GM21390 (cell line): ENCODE measurements around the gene APIP.

Source experiments
- ATAC-seq: cut with Tn5 transposase; IDR thresholded peaks from one replicate; pipeline ENCODE4 v1.9.1; 2021; ENCODE audit not compliant: unreplicated experiment

The APIP gene, protein sequence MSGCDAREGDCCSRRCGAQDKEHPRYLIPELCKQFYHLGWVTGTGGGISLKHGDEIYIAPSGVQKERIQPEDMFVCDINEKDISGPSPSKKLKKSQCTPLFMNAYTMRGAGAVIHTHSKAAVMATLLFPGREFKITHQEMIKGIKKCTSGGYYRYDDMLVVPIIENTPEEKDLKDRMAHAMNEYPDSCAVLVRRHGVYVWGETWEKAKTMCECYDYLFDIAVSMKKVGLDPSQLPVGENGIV

DNA sequence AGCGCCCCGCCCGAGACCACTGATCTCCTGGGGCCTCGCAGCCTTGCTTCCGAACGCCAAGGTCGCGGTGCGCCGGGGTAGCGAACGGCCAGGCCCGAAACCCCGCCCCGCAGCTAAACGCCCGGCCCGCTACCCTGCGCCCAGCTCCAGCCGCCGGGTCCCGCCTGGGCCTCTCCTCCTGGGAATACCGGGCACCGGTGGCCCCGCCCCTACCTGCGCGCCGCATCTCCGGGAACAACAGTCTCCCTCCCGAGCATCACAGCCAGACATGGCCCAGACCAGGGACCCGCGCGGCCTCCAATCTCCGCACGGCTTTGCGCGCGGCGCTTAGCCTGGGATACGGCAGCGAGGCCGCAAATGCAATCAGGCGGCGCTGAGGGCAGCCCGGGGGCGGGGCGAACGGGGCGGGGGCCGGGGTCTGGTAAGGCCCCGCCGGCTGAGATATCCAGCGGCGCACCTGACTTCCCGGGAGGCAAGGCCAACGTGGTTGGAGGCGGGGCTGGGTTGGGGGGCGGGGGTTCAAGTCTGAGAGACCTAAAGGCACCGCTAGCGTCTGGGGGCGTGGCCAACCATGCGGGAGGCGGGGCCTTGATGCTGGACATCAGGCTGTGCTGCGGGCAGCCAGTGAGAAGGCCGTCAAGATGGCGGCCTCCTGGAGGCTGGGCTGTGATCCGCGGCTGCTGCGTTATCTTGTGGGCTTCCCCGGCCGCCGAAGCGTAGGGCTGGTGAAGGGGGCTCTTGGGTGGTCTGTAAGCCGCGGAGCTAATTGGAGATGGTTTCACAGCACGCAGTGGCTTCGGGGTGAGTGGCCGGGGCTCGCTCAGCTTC, at the start of gene APIP, which contains the start of gene PDHX:
APIP (minus strand) TSS at position 365 of the 828 bp plus-strand sequence; CDS start at position 270, 95 bp downstream.
PDHX (plus strand) TSS at position 604 of the 828 bp plus-strand sequence; CDS start at position 642, 38 bp downstream.
- peak; percentile 93 for ATAC-seq

DNA sequence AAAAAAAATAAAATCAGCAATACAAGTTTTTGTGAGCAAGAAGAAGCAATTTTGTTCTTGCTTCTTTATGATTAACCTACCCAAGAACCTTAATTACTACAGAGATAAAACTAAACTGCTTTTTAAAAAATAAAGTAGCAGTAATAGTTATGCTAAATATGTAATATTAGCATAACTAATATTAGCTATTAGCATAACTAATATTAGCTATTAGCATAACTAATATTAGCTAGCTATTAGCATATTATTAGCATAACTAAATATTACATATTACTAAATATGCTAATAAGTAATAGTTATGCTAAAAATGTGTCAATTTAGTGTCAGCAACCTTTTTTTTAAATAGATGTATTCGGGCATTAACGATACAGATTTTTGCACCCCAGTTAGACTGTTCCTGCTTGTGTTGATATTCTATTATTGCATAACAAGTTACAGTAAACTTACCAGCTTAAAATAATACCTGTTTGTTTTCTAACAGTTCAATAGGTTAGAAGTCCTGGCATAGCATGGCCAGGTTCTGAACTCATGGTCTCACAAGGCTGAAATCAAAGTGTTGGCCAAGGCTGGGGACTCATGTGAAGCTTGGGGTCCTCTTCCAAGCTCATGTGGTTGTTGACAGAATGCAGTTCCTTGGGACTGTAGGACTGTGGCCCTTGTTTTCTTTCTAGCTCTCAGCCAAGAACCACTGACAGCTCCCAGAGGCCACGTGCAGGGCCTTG, 48.6 kb upstream of the APIP start:
- no peak for ATAC-seq

DNA sequence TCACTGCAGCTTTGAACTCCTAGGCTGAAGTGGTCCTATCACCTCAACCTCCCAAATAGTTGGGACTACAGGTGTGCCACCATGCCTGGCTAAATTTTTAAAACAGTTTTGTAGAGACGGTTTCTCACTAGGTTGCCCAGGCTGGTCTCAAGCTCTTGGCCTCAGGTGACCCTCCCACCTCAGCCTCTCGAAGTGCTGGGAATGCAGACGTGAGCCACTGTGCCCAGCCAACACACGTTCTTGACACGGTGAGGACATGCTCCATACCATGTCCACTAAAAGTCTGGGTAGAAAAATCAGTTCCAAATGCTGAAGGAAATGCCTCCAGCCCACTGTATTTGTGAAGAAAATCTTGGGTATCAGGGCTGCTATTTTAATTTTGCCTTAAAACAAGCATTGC, 47.2 kb upstream of the APIP start:
- ATAC-seq = no peak

DNA sequence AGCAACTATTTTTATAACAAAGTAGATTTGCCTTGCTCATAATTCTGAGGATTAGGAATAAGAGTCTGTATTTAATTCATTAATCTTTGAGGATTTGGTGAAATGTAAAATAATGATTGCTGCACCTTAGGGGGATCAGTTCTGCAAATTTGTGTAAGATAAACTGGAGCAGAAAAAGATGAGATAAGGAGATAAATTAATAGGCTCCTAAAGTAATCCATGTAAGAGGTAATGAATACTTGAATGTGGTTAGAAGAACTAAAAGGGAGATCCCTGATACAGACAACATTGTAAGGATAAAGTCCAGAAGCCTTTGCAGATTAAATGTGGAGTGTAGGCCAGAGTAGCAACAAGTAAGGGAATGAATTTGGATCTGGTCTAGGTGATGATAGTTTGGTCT, 45.9 kb upstream of the APIP start:
- ATAC-seq = no peak

DNA sequence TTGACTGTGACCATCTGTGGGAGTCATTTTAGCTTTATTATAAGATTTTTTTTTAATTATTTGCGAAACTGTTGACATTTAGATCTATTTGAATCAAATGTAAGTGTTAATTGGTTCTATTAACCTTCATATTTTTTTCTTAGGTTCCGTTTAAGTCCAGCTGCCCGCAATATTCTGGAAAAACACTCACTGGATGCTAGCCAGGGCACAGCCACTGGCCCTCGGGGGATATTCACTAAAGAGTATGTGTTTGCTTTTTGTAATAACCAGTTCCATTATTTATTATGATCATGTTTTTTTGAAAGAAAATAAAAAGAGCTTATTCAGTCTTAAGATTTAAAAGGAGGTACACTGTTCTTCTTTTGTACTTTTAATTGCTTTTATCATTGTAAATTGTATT, 44.1 kb upstream of the APIP start:
- no peak for ATAC-seq

DNA sequence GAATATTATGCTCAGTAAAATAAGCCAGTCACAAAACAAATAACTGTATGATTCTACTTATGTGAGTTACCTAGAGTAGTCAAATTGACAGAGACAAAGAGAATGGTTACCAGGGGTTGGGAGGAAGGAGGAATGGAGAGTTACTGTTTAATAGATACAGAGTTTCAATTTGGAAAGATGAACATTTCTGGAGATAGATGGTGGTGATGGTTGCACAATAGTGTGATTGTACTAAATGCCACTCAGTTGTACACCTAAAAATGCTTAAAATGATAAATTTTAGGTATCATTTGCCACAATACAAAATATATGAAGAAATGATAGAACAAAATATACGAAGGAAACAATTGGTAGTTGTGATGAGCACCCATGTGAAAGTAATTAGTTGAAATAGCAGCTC, 43.6 kb upstream of the APIP start:
- ATAC-seq = no peak

DNA sequence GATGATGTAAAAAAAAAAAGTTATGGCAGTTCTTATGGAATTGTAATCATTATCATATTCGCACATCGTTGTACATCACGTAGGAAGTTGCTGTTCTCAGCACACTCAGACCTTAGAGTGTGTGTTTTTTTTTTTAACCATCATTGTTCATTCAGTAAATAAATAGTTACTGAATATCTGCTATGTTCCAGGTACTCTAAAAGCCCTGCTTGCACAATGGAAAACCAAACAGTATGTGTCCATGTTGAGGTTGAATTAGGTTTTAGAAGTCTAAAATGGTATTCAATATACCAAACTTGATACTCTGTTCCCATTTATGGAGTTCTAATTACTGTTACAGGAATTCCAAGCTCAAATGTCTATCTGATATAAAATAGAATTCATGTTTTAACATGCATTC, 41.4 kb upstream of the APIP start:
- no peak for ATAC-seq

DNA sequence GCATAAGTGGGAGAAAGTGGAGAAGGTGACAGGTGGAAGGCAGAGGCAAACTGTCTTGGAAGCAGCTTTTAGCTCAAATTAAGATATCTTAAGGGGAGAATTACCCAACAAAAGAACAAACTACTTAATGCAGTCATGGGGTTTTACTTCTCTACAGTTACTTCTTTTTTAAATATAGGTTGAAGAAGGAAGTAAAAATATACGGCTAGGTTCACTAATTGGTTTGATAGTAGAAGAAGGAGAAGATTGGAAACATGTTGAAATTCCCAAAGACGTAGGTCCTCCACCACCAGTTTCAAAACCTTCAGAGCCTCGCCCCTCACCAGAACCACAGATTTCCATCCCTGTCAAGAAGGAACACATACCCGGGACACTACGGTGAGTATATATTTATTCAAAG, 41.0 kb upstream of the APIP start:
- ATAC-seq = no peak

DNA sequence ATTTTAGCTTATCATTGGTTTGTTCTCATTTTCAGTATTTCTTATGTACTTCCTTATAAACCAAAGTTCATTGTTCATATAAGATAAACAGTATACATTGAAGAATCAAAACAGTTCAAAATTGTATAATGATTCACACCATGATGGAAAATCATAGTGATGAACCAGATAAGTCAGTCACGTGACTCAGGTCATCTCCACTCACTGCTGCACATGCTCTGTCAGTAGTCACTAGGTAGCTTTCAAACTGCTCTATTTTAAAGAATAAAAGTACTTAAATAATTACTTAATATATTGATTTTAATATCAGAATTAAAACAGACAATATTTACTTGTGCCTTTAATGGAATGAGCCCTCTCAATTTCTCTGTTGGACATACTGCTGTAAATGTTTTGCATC, 37.8 kb upstream of the APIP start:
- ATAC-seq = no peak

DNA sequence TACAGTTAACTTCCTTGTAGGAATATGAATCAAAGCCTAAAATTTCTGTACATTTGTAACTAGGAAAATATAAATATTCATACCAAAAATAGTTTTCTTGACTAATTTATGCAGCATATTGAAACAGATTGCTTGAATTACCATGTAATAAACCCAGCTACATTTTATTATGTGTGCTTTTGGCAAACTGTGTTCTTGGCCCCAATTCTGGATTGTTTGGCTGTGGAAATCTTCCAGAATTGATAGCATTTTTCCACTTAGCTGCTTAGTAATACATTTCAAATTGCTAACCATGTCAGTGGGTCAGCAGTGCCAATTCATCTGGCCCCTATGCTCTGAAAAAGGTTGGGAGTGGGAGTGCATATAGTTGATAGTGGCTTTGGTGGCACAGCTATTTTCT, 32.5 kb upstream of the APIP start:
- no peak for ATAC-seq

DNA sequence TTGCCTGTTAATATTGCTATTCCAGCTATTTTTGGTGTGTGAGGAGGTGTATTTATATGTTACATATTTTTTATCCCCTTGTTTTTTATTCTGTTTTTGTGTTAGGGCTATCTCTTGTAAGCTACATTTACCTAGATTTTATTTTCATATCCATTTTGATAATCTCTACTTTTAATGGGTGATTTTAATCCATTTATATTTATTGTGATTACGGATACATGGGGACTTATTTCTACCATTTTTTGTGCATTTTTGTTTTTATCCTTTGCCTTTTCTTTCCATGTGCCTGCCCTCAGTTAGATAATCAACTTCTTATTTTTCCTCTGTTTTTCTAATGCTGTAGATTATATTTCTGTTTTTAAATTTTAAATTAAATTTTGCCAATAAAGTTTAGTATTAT, 28.5 kb upstream of the APIP start:
- no peak for ATAC-seq

DNA sequence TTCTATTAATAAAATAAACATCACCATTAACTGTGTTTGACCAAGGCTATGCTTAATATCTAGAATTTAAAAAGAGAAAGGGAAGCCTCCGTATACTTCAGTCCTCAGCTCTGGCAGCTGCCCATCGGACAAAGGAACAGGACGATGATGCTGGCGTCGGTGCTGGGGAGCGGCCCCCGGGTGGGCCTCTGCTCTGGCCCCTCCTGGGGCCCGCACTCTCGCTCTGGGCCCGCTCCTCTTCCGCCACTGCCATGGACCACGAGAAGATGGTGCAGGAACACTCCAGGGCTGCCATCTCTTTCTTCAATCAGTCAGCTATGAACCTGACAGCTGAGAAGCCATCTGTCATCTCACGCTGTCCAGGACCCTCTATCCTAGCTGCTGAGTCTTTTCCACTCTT, 25.5 kb upstream of the APIP start:
- no peak for ATAC-seq

DNA sequence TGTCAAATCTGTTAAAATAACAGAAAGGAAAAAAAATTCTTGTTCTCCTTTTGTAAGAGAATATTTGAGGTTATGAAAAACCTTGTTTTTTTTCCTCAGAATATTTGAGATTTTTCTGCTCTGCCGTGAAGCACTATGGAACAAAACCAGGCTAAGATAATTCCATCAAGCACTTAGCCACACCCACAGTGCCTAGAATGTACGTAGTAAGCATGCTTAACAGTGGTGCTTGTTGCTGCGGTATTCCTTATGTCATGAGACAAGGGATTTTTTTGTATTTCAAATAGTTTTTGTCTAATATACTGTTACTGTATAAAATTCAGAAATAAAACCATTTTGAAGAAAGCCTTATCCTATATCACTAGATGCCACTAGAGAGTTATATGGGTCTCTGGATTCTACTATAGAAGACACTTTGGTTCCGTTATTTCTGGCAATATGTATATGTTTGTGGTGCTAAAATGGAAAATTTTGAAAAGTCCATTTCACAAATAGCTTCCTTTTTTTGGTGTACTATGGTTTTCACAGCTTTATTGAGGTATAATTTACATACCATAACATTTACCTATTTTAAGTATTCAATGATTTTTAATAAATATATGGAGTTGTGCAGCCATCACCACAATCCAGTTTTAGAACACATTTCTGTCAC, 24.0 kb upstream of the APIP start:
- ATAC-seq = no peak

DNA sequence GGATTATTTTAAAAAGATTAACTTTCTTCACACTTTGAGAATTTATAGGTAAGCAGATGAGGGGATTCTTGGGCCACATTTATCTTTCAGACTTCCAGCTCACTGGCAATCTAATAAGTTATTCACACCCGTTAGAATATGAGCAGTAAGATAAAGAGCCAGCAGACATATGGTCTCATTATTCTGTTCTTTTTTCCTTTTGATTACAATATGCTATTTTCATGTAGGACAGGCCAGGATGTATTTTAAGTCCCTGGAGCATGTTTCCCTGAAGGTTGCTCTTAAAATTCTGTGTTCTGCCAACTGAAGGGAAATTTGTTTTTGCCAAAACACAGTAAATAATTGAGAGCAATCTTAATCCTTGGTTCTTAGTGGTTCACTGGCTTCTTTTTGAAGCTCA, 22.4 kb upstream of the APIP start:
- ATAC-seq = no peak

DNA sequence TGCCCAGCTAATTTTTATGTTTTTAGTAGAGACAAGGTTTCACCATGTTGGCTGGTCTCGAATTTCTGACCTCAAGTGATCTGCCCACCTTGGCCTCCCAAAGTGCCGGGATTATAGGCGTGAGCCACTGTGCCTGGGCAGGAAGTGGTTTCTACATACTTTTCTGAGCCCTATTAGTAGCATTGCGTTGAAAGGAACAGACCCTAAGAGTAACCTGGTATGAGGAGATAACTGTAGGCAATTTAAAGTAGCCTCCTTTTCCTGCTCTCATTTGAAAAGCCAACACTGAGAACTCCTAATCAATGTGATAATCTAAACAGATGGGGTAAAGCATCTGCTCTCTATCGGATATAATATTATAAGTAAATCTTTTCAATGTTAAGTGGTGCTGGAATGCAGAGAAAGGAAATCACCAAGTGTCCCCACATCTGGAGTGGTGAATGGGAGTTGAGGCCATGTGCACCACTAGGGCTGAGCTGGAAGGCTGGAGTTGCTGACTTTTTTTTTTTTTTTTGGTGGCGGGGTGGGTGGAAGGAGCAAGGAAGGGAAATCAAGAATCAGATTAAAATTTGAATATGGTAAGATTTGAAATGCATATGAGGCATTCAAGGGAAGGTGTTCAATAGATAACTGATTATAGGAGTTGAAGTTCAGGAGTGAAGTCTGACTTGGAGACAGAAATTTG, 20.9 kb upstream of the APIP start:
- no peak for ATAC-seq

DNA sequence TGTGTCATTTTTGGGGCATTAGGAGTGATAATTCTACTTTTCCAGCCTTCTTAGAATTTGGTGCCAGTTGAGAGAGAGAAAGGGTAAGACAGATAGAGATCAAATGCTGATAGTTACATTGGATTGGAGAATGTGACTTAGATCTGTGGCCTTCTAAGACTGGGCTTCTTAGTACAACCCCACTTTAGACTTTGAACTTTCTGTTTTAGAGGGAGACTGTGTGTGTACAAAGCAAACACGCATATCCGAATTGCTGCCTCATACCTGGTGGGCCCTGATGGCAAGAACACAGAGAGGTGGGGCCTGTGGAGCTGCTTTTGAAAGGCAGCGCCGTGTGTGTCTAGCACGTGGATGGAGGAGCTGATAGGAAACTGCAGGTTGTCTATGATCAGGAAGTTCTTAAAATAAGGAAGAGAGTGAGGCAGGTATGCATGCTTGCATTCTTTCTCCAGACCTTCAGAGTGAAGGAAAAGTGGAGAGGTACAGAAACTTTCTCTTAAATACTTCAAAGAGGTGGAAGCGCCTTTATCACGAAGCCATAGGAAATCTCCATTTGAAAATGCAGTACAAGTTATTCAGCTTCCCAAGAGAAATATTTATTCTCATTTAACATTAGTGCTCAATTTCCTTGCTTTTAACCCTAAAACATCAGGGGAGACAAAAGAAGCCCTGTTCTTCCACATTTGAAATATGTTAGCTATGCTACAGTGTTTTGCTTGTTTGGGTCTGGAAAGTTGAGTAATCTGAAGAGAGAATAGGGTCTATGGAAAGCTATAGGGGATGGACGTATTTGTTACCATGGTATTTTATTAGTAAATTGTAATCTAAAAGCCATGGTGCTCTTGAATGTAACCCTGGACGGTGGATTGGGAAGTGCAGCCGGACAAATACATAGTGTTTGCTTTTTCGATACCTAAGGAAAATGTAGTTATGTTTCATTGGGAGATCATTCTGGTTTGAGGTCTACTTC, 13.9 kb upstream of the APIP start:
- no peak for ATAC-seq

DNA sequence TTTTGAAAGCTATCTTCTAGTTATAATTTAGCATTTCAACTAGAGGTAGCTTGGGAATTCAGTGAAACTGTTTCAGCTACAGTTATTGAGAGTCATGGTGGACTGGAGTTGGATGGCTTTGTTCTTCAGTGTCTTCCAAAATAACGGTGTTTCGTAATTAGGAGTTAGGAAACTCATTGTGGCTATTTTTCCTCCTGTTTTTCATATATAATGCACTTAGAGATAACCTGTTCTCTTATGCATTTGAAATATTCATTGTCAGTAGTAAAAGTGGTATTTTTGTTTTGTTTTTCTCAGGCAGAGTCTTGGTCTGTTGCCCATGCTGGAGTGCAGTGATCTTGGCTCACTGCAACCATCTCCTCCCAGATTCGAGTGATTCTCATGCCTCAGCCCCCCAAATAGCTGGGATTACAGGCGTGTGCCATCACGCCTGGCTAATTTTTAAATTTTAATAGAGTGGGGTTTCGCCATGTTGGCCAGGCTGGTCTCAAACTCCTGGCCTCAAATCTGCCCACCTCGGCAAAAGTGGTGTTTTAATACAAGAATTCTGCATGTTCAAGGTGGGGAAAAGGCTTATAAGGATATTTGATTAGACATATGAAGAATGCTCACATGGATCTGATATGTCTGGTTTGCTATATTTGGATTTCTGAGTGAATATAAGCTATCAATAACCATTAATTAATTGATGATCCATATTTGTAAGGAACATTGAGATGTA, 12.9 kb upstream of the APIP start:
- ATAC-seq = no peak

DNA sequence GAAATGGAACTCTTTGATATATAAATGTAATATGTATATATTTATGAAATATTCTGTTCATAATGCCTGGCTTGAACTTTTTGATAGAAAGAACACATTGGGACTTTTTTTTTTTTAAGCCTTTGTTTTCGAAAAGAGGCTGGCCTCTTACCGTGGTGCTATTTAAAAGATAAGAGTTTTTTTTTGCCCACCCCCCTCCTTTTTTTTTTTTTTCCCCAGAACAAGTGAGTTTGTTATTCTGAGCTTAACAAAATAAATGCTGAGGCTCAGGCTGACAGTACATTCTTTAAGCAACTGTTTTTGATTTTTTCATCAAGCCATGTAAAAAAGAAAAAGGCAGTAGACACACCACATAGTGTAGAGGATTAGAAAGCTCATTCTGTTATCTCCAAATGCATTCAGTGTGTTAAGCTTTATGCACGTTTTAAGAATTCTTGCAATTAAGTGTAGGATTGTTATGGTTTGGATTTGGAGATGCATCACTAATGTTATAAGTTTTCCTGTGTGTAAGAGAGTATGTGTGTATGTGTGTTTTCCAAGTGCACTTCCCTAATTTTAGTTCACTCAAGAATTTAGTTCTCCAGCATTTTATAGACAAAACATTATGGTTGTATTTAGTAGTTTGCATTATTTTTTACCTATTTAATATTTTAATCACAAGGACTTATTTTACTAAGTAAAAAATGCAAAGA, 12.2 kb upstream of the APIP start:
- no peak for ATAC-seq

DNA sequence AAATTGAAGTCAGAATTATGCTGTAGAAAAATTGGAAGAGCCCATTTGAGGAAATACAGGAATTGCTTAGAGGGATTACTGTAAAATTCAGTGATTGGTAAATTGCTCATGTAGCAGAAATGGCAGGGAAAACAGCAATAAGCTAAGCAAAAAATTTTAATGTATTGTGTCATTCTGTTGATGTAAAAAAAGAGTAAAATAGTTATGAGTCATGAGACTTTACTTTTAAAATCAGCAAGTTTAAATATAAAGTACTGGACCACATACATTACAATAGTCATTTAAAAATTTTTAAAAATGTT, 10.6 kb upstream of the APIP start:
- no peak for ATAC-seq
